Endothelial cell (in vitro differentiated cells): ENCODE measurements around the gene NHERF1. TPM values are rescaled to one million over a fixed set of nuclear protein-coding genes. Genes with fewer than 3 reads are reported as not detected.

ENCODE experiments used
- DNase-seq: peaks from one replicate; pipeline ENCODE4 v3.0.0; 2021; ENCODE audit warnings: low spot score
- H3K27ac Mint-ChIP-seq: one replicate; pipeline ENCODE4 v1.8.0; 2021; ENCODE audit warnings: mixed read lengths, inconsistent platforms; ENCODE audit not compliant: unreplicated experiment
- H3K27me3 Mint-ChIP-seq: one replicate; pipeline ENCODE4 v1.8.0; 2021; ENCODE audit warnings: mild to moderate bottlenecking, moderate library complexity, mixed read lengths, inconsistent platforms; ENCODE audit not compliant: unreplicated experiment
- H3K36me3 Mint-ChIP-seq: one replicate; pipeline ENCODE4 v1.8.0; 2021; ENCODE audit warnings: mild to moderate bottlenecking, low read depth, mixed read lengths, inconsistent platforms; ENCODE audit not compliant: unreplicated experiment
- H3K4me1 Mint-ChIP-seq: one replicate; pipeline ENCODE4 v1.8.0; 2021; ENCODE audit warnings: mild to moderate bottlenecking, mixed read lengths, inconsistent platforms; ENCODE audit not compliant: unreplicated experiment
- H3K4me3 Mint-ChIP-seq: one replicate; pipeline ENCODE4 v1.8.0; 2021; ENCODE audit warnings: mild to moderate bottlenecking, mixed read lengths, inconsistent platforms; ENCODE audit not compliant: unreplicated experiment
- H3K9me3 Mint-ChIP-seq: one replicate; pipeline ENCODE4 v1.8.0; 2021; ENCODE audit warnings: mixed read lengths, inconsistent platforms; ENCODE audit not compliant: unreplicated experiment
- total RNA-seq: library from RNA; stranded (reverse); fragmentation: NEBNext Ultra II Directional; extraction: Animal tissue kit (Norgen Biotek cat#: 25700); gene quantifications from one replicate; pipeline ENCODE4 v1.2.1, GENCODE V29; 2021; ENCODE audit not compliant: unreplicated experiment
- TF ChIP-seq, protein P1 (sequence below): fragments of 200-600 bp; sonication (generic); IDR thresholded peaks from one replicate; pipeline ENCODE4 v1.5.0; 2021; ENCODE audit warnings: antibody characterized with exemption; ENCODE audit not compliant: unreplicated experiment

Gene NHERF1
- total RNA-seq, 1 donor from 2014 or later = 30.5 TPM

GRCh38 chr17:74704544-74704943 is 43.9 kb upstream of the NHERF1 start:
- H3K36me3 Mint-ChIP-seq = no peaks in the 10 kb centered on the region
- no peak for DNase-seq
- no peaks in the 10 kb centered on the region for H3K4me1 Mint-ChIP-seq
- H3K27ac Mint-ChIP-seq = no peak overlapping the region
- H3K27me3 Mint-ChIP-seq = peaks cover 2% of the 10 kb centered on the region
- no peak overlapping the region for H3K4me3 Mint-ChIP-seq
- TF ChIP-seq, protein P1, sequence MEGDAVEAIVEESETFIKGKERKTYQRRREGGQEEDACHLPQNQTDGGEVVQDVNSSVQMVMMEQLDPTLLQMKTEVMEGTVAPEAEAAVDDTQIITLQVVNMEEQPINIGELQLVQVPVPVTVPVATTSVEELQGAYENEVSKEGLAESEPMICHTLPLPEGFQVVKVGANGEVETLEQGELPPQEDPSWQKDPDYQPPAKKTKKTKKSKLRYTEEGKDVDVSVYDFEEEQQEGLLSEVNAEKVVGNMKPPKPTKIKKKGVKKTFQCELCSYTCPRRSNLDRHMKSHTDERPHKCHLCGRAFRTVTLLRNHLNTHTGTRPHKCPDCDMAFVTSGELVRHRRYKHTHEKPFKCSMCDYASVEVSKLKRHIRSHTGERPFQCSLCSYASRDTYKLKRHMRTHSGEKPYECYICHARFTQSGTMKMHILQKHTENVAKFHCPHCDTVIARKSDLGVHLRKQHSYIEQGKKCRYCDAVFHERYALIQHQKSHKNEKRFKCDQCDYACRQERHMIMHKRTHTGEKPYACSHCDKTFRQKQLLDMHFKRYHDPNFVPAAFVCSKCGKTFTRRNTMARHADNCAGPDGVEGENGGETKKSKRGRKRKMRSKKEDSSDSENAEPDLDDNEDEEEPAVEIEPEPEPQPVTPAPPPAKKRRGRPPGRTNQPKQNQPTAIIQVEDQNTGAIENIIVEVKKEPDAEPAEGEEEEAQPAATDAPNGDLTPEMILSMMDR = no peak
- H3K9me3 Mint-ChIP-seq = no peaks in the 10 kb centered on the region

DNA sequence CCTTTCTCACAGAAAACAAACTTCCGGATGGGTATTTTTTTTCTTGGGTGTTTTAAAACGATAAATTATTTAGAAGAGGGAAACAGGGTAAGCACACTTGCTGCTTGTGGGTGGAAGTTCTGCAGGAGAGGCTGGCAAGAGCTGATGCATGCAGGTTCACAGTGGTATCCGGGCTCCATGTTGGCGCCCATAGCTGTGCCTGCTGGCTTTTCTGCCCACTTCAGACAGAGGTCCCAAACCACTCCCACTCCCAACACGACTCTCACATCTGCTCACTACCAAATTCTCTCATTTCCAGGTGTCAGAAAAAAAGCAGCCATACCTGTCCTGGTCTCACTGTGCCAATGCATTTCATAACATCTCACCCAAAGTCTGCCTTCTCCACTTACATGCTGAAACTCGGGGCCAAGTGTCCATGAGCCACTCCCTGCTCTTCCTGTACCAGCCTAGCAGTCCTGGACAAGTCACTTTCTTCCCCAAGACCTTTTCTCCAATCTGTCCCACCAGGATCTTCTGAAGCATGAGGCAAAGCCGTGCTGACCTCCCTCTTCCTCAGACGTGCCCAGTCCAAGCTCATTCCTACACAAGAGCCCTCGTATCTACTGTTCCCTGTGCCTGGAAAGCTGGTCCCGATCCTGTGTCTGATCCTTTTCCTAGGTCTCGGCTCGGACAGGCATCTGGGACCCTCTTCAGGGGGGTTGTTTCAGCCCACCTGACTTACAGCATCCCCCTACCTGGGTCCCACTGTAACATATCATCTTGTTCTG is 37.2 kb upstream of the NHERF1 start:
- Mint-ChIP-seq H3K27ac (no peak overlapping the region), H3K4me3 (no peak overlapping the region), H3K36me3 (no peaks in the 10 kb centered on the region), H3K9me3 (no peaks in the 10 kb centered on the region), H3K4me1 (no peaks in the 10 kb centered on the region), H3K27me3 (no peaks in the 10 kb centered on the region)
- TF ChIP-seq, protein P1 = no peak
- DNase-seq = no peak

- TF ChIP-seq, protein P1 = no peak
- Mint-ChIP-seq H3K27me3 (no peaks in the 10 kb centered on the region), H3K27ac (no peak overlapping the region), H3K4me3 (no peak overlapping the region), H3K9me3 (no peaks in the 10 kb centered on the region), H3K36me3 (no peaks in the 10 kb centered on the region), H3K4me1 (no peaks in the 10 kb centered on the region)
- no peak for DNase-seq
These were observed 36.1 kb upstream of the NHERF1 start for GRCh38 chr17:74712301-74712700.

- no peaks in the 10 kb centered on the region for H3K27me3 Mint-ChIP-seq
- H3K9me3 Mint-ChIP-seq = no peaks in the 10 kb centered on the region
- no peak within 1 kb of the TSS for H3K27ac Mint-ChIP-seq
- no peaks in the 10 kb centered on the region for H3K36me3 Mint-ChIP-seq
- no peaks in the 10 kb centered on the region for H3K4me1 Mint-ChIP-seq
- no peak within 1 kb of the TSS for H3K4me3 Mint-ChIP-seq
- DNase-seq = no peak
- TF ChIP-seq, protein P1 = no peak
These were observed 35.7 kb upstream of the NHERF1 start, which contains the start of gene CD300LF for GRCh38 chr17:74712756-74713155. Gene CD300LF, minus strand, starts transcription at chr17:74712923. Its CDS starts 57 bp downstream, at chr17:74712866.

GRCh38 chr17:74713171-74713755 is 35.2 kb upstream of the NHERF1 start:
- DNase-seq = no peak
- H3K4me3 Mint-ChIP-seq = no peak overlapping the region
- no peak overlapping the region for H3K27ac Mint-ChIP-seq
- TF ChIP-seq, protein P1 = no peak
- H3K4me1 Mint-ChIP-seq = no peaks in the 10 kb centered on the region
- H3K27me3 Mint-ChIP-seq = no peaks in the 10 kb centered on the region
- no peaks in the 10 kb centered on the region for H3K9me3 Mint-ChIP-seq
- no peaks in the 10 kb centered on the region for H3K36me3 Mint-ChIP-seq
